Epithelial cell of esophagus (primary cell): ENCODE data around the gene DST.

ENCODE experiments used
- DNase-seq: peaks from one replicate; pipeline ENCODE4 v3.0.0; 2010; ENCODE audit warnings: low read depth
- H3K4me3 ChIP-seq: 2 replicates; pipeline ENCODE4 v1.5.1; 2011; ENCODE audit warnings: mild to moderate bottlenecking, low read length, control low read depth
- CTCF ChIP-seq: IDR thresholded peaks from 2 replicates; pipeline ENCODE4 v1.5.1; 2011; ENCODE audit warnings: low read depth, mild to moderate bottlenecking, low read length, control low read depth, inconsistent platforms; ENCODE audit not compliant: insufficient read depth; ENCODE audit errors: missing control alignments

Gene DST

GRCh38 chr6:56479381-56479780 lies 163.3 kb downstream of the DST start:
- TF ChIP-seq CTCF, result no peak
- no peak overlapping the region for H3K4me3 ChIP-seq

GRCh38 chr6:56478202-56478601 lies 164.5 kb downstream of the DST start:
- no peak for TF ChIP-seq CTCF
- no peak overlapping the region for H3K4me3 ChIP-seq
- no peak for DNase-seq

More at GRCh38 chr6:56479381-56479780, 163.3 kb downstream of the DST start:
- no peak for DNase-seq

GRCh38 chr6:56477241-56477640 lies 165.4 kb downstream of the DST start:
- no peak overlapping the region for H3K4me3 ChIP-seq
- no peak for TF ChIP-seq CTCF
- DNase-seq, result no peak

GRCh38 chr6:56475736-56476457 lies 166.8 kb downstream of the DST start:
- no peak for TF ChIP-seq CTCF
- DNase-seq, result peak; percentile 3

GRCh38 chr6:56474532-56474931 lies 168.2 kb downstream of the DST start:
- TF ChIP-seq CTCF, result no peak
- DNase-seq, result no peak
- no peak overlapping the region for H3K4me3 ChIP-seq

More at GRCh38 chr6:56475736-56476457, 166.8 kb downstream of the DST start:
- no peak overlapping the region for H3K4me3 ChIP-seq

- TF ChIP-seq CTCF, result no peak
- DNase-seq, result no peak
- H3K4me3 ChIP-seq, result no peak overlapping the region
Measured at GRCh38 chr6:56463443-56463842, 179.2 kb downstream of the DST start.
